ENCODE data around the gene RPS5.
"Not testable (repeated sequence)": the region's sequence is repeated elsewhere in the genome, so short reads cannot be mapped to it uniquely, and the experiment has no call there.

The RPS5 gene

DNA sequence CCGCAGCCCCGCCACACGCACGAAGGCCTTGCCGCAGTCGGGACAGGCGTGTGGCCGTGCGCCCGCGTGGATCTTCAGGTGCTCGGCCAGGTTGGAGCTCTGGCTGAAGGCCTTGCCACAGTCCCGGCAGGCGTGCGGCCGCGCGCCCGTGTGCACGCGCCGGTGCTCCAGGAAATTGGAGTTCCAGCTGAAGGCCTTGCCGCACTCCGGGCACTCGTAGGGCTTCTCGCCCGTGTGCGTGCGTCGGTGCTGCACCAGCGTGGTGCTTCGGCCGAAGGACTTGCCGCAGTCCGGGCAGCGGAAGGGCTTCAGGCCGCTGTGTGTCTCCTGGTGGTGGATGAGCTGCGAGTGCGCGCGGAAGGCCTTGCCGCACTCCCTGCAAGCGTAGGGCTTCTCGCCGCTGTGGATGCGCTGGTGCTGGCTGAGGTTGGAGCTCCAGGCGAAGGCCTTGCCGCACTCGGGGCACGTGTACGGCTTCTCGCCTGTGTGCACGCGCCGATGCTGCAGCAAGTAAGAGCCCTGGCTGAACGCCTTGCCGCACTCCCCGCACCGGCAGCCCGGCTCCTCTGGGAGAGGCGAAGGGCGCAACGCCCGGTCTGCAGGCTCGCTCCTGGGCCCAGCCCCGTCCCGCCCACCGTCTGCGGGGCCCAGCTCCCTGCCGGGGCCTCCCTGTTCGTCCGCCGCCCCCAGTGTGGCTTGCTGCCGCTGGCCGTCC, 30.1 kb upstream of the RPS5 start:
- no peak for DNase-seq (ENCODE audit: low read depth in 2 of 2)

DNA sequence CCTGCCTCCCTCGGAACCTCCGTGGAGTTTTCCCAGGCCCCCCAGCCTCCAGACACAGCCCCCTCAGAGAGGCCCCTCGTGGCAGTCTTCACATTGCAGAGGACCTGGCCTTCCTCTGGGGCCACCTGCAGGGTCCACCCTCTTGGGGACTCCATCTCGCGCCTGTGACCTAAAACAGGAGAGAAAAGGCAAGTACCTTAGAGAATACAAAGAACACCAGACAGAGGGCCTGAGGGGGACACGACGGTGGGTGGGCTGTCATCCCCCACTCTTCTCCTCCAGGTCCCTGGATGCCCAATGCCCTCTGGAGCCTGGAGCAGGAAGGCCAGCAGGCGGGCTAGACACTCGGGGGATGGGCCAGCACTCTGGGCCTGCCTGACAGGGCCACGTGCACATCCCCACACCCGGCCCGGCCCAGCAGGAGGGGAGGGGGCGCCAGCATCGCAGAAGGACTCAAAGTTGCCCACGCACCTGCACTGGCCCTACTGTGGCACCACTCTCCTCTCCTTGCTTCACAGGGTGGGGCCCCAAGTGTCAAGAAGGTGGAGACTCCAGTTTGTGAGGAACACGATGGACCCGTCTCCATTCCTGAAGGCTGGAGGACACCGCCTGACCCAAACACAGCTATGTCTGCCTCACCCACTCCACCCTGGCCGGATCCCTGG, 29.5 kb upstream of the RPS5 start:
- no peak for DNase-seq (ENCODE audit: low read depth in 2 of 2)

DNA sequence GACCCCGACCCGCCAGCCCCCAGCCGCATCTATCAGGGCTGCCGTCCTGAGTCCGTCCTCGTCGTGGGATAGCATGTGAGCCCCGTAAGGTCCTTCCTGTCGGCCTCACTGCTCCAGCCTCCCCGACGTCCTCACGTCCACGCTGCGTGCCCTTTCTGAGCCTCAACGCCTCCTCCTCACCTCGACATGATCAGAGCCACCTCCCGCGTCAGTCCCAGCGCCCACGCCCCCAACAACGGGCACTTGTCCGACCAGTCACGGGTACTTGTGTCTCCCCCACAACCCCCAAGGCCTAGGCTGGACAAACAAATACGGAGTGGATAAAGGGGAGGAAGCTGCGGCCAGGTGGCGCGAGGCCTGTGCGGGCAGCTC, 25.2 kb upstream of the RPS5 start:
- DNase-seq (ENCODE audit: low read depth in 2 of 2) = peak; percentile 18 to 44

DNA sequence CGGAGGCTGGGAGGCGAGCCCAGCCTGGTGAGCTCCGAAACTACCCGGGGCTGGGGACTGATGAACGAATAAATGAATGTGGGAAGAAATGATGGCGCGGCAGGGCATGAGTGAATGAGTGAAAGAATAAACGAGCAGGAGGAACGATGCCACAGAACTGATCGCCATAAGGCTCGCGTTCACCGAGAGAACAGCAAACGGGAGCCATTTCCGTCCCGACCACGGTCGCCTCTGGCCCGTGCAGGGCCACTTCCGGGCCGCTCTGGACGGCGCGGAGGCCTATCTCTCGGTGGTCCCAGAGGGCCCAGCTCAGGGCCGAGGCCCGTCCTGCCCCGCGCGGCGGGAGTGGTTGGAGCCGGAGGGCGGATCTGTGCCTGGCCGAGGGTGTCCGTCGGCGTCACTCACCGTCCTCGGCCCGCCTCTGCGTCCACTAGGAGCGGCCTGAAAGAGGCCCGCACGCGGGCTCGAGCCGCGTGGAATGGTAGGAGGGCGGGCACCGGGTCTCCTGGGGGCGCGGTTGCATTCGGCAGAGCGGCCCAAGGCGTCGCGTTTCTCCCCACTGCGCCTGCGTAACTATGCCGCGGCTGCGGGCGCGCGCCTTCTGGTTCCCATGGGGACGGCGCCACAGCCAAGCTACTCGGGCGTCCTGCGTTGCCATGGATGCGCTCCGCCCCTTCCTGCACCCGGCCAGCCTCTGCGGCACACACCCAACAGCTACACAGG, 24.6 kb upstream of the RPS5 start, which contains the start of gene ZNF497:
TSS of gene ZNF497 (minus strand) at position 480 of the 723 bp plus-strand sequence. CDS start 5,116 bp downstream, outside the sequence.
- DNase-seq (ENCODE audit: low read depth in 2 of 2) = peak; percentile 95 to 96

DNA sequence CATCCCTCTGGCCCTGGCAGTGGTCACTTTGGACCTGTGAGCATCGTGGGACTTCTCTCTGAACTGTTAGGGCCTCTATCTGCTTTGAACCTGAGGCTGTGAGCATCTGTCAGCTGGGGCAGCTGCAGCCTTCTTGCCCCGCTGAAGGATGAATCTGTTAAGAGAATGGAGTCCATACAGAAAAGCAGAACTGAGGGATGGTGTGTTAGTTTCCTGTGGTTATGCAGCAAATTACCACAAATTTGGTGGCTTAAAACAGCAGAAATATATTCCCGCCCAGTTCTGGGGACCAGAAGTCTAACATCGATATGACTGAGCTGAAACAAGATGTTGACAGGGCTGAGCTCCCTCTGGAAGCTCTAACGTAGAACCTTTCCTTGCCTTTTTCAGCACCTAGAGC, 22.9 kb upstream of the RPS5 start:
- DNase-seq (ENCODE audit: low read depth in 2 of 2) = no peak

DNA sequence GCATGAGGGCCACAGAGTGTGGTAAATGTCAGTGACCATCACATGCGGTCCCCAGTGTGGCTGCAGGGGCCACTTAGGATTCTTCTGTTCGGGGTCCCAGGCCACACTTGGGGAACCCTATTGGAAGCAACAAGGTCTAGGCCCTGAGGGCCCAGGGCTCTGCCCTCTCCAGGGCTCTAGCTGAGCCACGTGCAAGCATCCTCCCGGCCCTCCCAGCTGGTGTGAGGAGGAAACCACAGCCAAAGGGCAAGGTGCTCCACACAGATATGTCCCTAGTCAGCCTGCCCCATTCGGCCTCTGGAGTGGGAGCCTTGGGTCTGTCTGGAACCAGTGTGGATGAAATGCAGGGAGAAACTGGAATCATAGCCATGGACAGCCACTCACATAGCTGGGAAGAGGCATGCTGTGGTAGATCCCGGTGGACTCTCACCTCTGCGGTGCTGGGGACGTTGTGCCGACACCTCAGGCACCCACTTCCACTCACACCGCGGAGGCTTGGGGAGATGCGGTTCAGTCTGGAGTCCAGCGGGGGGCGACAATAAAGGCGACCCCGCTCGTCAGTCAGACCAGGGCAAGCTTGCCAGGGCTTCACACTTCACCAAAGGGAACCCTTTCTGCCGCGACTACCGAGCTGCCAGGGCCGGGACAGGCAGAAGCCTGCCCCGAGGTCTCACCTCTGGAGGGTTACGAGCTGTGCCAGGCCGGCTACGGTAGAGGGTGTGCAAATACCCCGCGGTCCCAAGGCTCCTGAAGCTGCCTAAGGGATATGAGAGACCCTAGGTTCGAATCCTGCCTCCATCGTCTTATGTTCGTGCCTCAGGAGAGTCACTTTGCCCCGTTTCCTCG, 20.3 kb upstream of the RPS5 start:
- no peak for DNase-seq (ENCODE audit: low read depth in 2 of 2)

DNA sequence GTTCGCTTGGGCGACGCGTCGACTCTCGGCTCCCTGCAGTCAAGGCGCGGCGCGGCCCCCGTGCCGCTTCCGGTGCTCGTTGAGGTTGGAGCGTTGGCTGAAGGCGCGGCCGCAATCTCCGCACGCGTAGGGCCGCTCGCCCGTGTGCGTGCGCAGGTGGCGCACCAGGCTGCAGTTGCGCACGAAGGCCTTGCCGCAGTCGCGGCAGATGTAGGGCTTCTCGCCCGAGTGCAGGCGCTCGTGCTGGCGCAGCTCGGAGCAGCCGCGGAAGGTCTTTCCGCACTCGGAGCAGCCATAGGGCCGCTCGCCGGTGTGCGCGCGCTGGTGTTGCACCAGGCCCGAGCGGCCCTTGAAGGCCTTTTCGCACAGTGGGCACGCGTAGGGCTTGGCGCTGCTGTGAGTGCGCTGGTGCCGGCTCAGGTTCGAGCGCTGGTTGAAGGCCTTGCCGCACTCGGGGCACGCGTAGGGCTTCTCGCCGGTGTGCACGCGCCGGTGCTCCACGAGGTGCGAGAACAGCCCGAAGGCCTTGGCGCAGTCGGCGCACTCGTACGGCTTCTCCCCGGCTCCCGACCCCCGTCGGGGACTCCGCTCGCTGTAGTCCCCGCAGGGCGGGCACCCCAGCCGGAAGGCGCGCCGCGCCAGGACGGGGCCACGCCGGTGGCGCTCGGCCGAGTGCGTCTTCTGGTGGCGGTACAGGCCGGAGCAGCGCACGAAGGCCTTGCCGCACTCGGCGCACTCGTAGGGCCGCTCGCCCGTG, 19.2 kb upstream of the RPS5 start:
- no peak for DNase-seq (ENCODE audit: low read depth in 2 of 2)

DNA sequence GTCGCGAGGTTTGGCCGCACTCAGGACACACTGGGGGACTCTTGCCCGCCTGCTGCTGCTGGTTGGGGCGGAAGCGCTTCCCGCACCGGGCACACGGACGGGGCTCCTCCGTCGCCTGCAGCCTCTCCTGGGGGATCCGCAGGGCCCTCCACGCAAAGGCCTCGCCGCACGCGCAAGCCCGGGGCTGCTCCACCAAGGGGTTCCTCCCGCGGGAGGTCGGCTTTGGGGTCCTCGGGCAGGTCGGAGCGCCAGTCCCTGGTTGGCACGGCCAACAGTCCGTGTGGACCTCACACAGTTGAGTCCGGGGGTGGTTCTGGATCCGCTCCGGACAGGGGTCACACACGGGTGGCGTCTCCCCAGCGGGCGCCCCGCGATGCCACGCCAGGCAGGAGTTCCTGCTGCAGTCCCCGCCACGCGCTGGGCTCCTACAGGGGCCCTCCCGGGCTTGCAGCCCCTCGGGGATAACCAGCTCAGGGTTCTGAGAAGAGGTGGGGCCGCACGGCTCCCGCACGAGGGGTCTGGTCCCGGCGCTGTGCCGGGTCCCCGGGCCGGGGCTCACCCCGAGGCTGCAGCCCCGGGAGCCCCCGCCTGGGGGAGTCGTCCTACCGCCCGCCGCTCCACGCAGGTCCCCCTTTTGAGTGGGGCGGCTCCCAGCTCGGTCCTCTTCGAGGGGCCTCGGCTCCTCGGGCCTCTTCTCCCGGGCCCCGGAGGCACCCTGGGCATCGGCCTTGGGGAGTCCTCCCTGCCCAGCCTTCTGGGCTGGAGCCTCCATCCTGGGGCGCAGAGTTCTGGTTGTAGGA, 18.3 kb upstream of the RPS5 start:
- DNase-seq (ENCODE audit: low read depth in 2 of 2) = no peak

DNA sequence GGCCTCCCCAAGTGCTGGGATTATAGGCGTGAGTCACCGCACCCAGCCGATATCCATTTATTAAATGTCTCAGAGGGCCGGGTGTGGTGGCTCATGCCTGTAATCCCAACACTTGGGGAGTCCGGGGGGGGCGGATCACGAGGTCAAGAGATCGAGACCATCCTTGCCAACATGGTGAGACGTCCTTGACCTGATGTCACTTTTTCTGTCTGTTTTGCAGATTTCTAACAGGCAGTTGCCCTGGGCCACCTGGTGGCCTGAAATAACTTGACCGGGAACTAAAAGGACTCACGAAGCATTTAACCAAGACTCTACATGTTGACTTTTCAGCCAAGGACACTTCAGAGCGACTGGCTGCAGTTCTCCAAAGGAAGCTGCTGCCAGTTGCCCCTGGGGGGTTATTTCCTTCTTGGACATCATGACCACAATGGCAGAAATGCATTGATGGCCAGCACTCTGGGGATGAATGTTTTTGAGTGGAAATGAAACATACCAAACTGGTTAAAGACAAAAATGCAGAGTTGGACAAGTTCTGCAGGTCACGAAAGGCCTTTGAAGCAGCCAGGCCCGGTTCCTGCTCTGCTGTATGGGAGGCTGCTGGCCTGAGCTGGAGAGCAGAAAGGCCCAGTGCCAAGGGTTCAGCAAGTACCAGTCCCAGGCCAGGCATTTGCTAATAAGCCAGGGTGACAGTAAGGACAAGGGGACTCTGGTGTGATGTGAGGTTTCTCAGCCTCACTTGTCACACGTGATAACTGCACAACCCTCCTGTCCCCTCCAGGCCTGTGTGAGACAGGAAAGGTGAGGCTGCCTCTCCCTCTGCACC, 14.5 kb upstream of the RPS5 start:
- no peak for DNase-seq (ENCODE audit: low read depth in 2 of 2)

DNA sequence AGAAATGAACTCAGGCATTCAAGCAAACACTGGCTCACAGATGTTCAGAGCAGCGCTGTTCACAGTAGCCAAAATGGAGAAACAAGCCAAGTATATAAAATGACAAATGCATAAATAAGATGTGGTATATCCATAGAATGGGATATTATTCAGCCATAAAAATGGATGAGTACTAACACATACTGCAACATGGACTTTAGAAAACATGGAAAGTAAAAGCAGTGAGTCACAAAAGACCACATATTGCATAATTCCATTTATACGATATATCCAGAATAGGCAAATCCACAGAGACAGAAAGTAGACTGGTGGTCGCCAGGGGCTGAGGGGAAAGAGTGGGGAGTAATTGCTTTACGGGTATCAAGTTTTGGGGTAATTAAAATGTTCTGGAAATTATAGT, 12.9 kb upstream of the RPS5 start:
- no peak for DNase-seq (ENCODE audit: low read depth in 2 of 2)

DNA sequence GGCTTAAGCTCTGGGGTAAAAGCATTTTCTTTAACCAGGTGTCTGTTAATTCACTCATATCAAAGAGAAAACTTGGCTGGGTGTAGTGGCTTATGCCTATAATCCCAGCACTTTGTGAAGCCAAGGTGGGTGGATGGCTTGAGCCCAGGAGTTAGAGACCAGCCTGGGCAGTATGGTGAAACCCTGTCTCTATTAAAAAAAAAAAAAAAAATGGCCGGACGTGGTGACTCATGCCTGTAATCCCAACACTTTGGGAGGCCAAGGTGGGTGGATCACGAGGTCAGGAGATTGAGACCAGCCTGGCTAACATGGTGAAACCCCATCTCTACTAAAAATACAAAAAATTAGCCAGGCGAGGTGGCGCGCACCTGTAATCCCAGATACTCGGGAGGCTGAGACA, 10.3 kb upstream of the RPS5 start:
- not testable (repeated sequence) for DNase-seq (ENCODE audit: low read depth in 2 of 2)

DNA sequence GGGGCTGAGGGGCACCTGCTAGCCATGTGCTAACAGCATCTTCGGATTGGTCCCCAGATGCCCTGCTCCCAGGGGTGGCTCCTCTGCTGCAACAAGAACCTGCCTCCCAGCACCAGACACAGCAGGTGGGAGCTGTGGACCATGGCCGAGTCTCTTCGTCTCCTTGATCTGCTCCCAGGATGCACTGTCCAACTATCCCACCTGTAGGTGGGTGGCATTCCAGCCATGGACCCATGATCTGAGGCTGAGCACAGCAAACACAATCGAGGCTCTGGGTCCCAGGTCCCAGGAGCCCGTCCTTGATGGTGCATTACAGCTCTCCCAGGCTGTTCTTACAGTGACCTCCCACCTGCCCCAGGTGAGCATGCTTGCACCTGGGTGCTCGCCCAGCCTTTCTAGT, 7.8 kb upstream of the RPS5 start:
- DNase-seq (ENCODE audit: low read depth in 2 of 2) = no peak

DNA sequence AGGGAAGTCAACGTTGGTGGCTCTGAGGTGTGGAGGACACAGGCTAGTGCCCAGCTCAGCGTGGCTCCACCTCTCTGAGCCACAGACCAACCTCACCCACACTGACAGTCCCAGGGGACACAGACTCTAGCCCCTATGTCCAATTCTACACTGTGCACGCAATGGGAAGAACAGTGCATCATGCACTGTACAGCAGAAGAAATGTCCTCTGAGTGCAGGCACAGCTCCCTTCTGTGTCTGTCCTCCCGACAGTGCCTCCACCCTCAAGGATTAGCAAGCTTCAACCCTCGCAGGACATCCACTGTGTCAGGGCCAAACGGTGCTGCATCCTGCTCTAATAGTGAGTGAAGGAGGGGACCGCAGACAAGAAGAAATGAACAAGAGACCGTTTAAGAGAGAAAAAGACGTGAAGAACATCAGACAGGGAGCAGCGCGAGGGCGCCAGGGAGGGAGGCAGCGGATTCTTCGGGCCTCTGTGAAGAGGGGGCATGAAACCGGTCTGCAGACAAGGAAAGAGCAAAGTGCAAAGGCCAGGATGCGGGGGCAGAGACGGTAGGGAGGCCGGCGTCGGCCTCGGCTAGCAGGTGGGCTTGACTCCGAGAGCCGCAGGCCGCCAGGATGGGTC, 6.9 kb upstream of the RPS5 start:
- DNase-seq (ENCODE audit: low read depth in 2 of 2) = no peak

DNA sequence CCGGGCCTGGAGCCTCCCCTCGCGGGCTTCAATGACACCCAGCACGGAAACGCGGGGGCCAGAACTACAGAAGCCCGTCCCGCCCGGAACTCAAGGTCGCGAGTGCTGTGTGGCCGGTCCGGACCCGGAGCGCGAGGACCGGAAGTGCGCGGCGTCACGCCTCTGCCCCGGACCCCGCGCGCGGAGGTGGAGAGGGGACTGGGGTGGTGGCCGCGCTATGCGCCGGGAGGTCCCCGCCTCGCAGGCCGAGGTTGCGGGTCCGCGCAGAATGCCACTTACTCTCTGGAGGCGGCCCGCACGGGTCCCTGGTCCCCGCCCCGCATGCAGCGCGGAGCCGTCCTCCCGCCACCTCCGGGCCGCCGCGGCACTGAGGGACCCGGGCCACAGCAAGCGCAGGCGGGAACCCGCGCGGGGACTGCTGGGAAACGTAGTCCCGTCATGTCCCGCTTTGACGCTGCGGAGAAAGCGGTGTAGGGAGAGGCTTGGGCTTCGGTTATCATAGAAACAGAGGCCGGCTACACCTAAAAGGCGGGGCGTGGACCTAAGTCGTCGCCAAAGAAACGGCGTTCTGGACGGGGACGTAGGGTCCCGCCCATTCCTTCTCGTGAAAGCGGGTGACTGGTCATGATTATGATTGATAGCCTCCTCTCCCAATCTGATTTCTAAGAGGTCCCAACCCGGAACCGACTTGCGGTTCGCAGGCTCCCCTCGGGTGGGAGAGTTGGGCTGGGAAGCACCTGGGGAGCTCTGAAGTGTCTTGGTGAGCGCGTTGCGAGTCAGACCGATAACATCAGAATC, 6.2 kb upstream of the RPS5 start, which contains the start of gene ZNF837:
TSS of gene ZNF837 (minus strand) at position 369 of the 798 bp plus-strand sequence. CDS start 11,698 bp downstream, outside the sequence.
- DNase-seq (ENCODE audit: low read depth in 2 of 2) = peak; percentile 92

DNA sequence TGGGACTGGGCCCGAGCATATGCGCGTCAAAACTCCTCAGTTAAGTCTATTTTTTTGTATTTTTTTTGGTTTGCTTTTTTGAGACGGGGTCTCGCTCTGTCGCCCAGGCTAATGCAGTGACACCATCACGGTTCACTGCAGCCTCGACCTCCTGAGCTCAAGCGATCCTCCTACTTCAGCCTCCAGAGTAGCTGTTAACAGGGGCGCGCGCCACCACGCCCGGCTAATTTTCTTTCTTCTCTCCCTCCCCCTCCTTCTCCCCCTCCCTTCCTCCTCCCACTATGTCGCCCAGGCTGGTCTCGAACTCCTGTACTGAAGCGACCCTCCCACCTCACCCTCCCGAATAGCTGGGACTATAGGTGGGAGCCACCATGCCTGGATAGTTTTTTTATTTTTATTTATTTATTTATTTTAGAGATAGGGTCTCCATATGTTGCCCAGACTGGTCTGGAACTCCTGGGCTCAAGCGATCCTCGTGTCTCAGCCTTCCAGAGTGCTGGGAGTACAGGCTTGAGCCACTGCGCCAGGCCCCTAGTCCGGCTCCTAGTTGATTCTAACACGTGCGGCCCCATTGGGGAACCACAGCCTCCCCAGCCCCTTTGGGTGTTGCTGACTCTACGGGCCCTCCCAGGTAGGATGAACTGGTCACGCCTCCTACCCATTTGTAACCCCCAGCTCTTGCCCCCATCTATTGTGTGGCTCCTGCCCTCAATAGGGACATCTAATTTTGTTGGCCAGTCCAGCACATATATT, 5.4 kb upstream of the RPS5 start:
- no peak for DNase-seq (ENCODE audit: low read depth in 2 of 2)

DNA sequence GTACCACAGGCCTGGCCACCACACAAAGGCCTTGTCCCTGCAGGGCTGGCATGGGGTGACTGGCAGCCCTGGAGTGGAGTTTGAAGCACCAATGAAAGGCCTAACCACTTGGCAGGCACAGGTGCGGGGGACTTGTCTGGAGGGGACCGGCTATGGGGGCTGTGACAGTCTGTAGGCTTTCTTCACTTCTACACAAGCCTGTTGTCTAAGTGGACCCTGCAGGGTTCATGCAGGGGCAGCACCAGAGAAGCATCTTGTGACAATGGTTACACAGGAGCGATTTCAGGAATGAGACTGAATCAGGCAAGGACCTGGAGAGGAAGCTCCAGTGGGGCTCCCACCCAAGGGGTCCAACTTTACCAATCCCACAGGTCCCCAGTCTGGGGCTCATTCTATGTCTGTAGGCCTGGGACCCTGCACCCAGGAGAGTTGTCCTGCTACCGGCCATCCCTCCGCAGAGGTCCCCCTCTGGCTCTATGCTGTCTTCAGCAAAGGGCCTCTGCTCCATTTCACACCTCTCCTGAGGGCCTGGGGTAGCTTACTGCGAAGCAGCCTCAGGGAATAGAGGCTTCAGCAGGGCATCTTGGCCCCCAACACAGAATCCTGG, 4.0 kb upstream of the RPS5 start:
- DNase-seq (ENCODE audit: low read depth in 2 of 2) = no peak

Measured in stimulated activated CD4-positive, alpha-beta T cell treated with anti-CD3 and anti-CD28 coated beads, Interleukin-1b, Interleukin-23, amount 100 ng/mL, for 4 hours (primary cell).